Type B pancreatic cell (in vitro differentiated cells): ENCODE measurements around the gene MIOX. TPM values are rescaled to one million over a fixed set of nuclear protein-coding genes. Genes with fewer than 3 reads are reported as not detected.

Experiments used
- DNase-seq: peaks from one replicate; pipeline ENCODE4 v3.0.0; 2021; ENCODE audit warnings: mixed read lengths; ENCODE audit not compliant: unreplicated experiment; ENCODE audit errors: extremely low spot score
- H3K27ac Mint-ChIP-seq: 2 replicates; pipeline ENCODE4 v1.8.0; 2021; ENCODE audit warnings: mild to moderate bottlenecking, mixed read lengths
- H3K27me3 Mint-ChIP-seq: 2 replicates; pipeline ENCODE4 v1.8.0; 2021; ENCODE audit warnings: mixed read lengths
- H3K36me3 Mint-ChIP-seq: 2 replicates; pipeline ENCODE4 v1.8.0; 2021; ENCODE audit warnings: mixed read lengths
- H3K4me1 Mint-ChIP-seq: one replicate; pipeline ENCODE4 v1.8.0; 2021; ENCODE audit warnings: mixed read lengths; ENCODE audit not compliant: unreplicated experiment
- H3K4me3 Mint-ChIP-seq: 2 replicates; pipeline ENCODE4 v1.8.0; 2021; ENCODE audit warnings: mild to moderate bottlenecking, mixed read lengths
- H3K9me3 Mint-ChIP-seq: 2 replicates; pipeline ENCODE4 v1.8.0; 2021; ENCODE audit warnings: mixed read lengths
- CTCF ChIP-seq: fragments of 200-600 bp; sonication (generic); conservative IDR thresholded peaks from 2 replicates; pipeline ENCODE4 v1.5.0; 2021; ENCODE audit warnings: antibody characterized with exemption, mild to moderate bottlenecking
- total RNA-seq: library from RNA; stranded (reverse); gene quantifications from 2 replicates; pipeline ENCODE4 v1.2.1, GENCODE V29; 2021; ENCODE audit warnings: low replicate concordance

MIOX gene
- total RNA-seq, 1 donor from 2014 or later = not detected

- peak within 1 kb of the TSS; percentile 93 for H3K4me3 Mint-ChIP-seq
- DNase-seq = peak; percentile 99
- no peaks in the 10 kb centered on the region for H3K27me3 Mint-ChIP-seq
- peak within 1 kb of the TSS; percentile 89 for H3K27ac Mint-ChIP-seq
- H3K4me1 Mint-ChIP-seq = peaks cover 9% of the 10 kb centered on the region
- no peaks in the 10 kb centered on the region for H3K36me3 Mint-ChIP-seq
- no peaks in the 10 kb centered on the region for H3K9me3 Mint-ChIP-seq
- TF ChIP-seq CTCF = no peak
Observed at GRCh38 chr22:50507991-50508884, 21.6 kb downstream of the MIOX start, which contains the start of gene NCAPH2. NCAPH2 (plus strand) TSS chr22:50508224; CDS start chr22:50508338, 114 bp downstream.

GRCh38 chr22:50508897-50509296 lies 22.2 kb downstream of the MIOX start:
- DNase-seq = no peak
- TF ChIP-seq CTCF = no peak
- H3K27ac Mint-ChIP-seq = peak overlapping the region; percentile 89
- no peaks in the 10 kb centered on the region for H3K27me3 Mint-ChIP-seq
- peaks cover 9% of the 10 kb centered on the region for H3K4me1 Mint-ChIP-seq
- no peaks in the 10 kb centered on the region for H3K9me3 Mint-ChIP-seq
- H3K4me3 Mint-ChIP-seq = peak overlapping the region; percentile 92
- H3K36me3 Mint-ChIP-seq = no peaks in the 10 kb centered on the region

GRCh38 chr22:50513175-50513574 lies 26.5 kb downstream of the MIOX start:
- no peak for DNase-seq
- no peak overlapping the region for H3K4me3 Mint-ChIP-seq
- no peaks in the 10 kb centered on the region for H3K9me3 Mint-ChIP-seq
- no peak overlapping the region for H3K27ac Mint-ChIP-seq
- no peak for TF ChIP-seq CTCF
- peaks cover 4% of the 10 kb centered on the region for H3K36me3 Mint-ChIP-seq
- H3K4me1 Mint-ChIP-seq = peaks cover 9% of the 10 kb centered on the region
- H3K27me3 Mint-ChIP-seq = no peaks in the 10 kb centered on the region

- TF ChIP-seq CTCF = no peak
- peaks cover 8% of the 10 kb centered on the region for H3K36me3 Mint-ChIP-seq
- H3K4me1 Mint-ChIP-seq = no peaks in the 10 kb centered on the region
- H3K27ac Mint-ChIP-seq = no peak overlapping the region
- H3K27me3 Mint-ChIP-seq = no peaks in the 10 kb centered on the region
- no peak overlapping the region for H3K4me3 Mint-ChIP-seq
- DNase-seq = no peak
- no peaks in the 10 kb centered on the region for H3K9me3 Mint-ChIP-seq
Observed at GRCh38 chr22:50516068-50516467, 29.4 kb downstream of the MIOX start.

GRCh38 chr22:50516891-50517290 lies 30.2 kb downstream of the MIOX start:
- H3K9me3 Mint-ChIP-seq = no peaks in the 10 kb centered on the region
- H3K4me3 Mint-ChIP-seq = no peak overlapping the region
- H3K4me1 Mint-ChIP-seq = no peaks in the 10 kb centered on the region
- H3K36me3 Mint-ChIP-seq = peaks cover 8% of the 10 kb centered on the region
- no peaks in the 10 kb centered on the region for H3K27me3 Mint-ChIP-seq
- no peak for DNase-seq
- no peak for TF ChIP-seq CTCF
- H3K27ac Mint-ChIP-seq = no peak overlapping the region
